Measurements from ENCODE around the gene EPC2. TPM values are rescaled to one million over a fixed set of nuclear protein-coding genes. Genes with fewer than 3 reads are reported as not detected.

EPC2 gene
- polyA plus RNA-seq, 1 of the 3 experiments (the other 2 are of a cell fraction), result 8.8 TPM

DNA sequence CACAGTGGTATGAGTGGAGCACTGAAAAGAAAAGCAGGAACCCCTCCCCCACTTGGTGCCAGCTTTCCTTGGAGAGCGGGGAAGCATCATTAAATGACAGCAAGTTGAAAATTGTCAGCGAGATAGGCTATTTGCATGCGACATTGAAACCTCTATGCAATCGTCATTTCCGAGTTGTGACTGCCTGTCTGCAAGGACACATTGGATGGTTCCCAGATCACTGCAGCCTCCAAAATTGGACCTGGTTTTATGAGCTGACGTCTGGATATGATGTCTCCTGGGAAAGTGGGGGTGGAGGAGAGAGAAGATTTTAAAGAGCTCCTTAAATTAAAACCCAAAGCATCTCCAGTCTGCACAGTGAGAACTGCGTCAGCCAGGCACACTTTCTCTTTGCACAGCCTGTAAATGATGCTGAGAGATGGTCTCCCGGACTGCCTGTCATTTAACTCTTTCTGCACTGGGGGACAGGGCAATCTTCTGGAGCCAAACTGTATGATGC is 172.7 kb downstream of the EPC2 start:
- peak overlapping the region in 1 of 2 experiments; percentile 55; a peak in 1 of 4 replicates for H3K27ac ChIP-seq (ENCODE audit: low read depth in 2 of 2, low read length in 1 of 2)
- no peaks in the 10 kb centered on the region for H3K9me3 ChIP-seq
- H3K4me1 ChIP-seq (ENCODE audit: control insufficient read depth in 1 of 2, insufficient read depth in 2 of 2, low read depth in 1 of 2, low read length in 1 of 2), result peaks cover 0 to 8% of the 10 kb centered on the region in 2 experiments; a peak in 1 of 4 replicates
- H3K79me2 ChIP-seq (ENCODE audit: insufficient read depth), result no peaks in the 10 kb centered on the region
- H3K9me2 ChIP-seq, result no peaks in the 10 kb centered on the region
- H3K9ac ChIP-seq, result no peak overlapping the region
- WGBS (ENCODE audit: low lambda C conversion rate), result 8% methylated on average over 8 of the region's 8 CpGs
- no peaks in the 10 kb centered on the region for H3F3A ChIP-seq (replicated peaks; ENCODE audit: insufficient read depth)
- H3K27me3 ChIP-seq (ENCODE audit: insufficient read depth), result no peaks in the 10 kb centered on the region
- no peaks in the 10 kb centered on the region for H3K36me3 ChIP-seq (replicated peaks in 1 of 2; ENCODE audit: control insufficient read depth in 1 of 2, insufficient read depth in 2 of 2, low read length in 1 of 2)
- ChIA-PET POLR2A (no interaction called here), CTCF (interaction anchor here (0.6 to 1.6 kb wide), 4 partner anchors 36 to 308 kb away, joined by 3 to 4 read pairs (median 3); no protein-coding TSS in a partner anchor)
- TF ChIP-seq MXI1 (IDR thresholded peaks at IDR 0.05; ENCODE audit: low read depth, low read length) (peak; percentile 33; the same call in 1 of the 2 replicates), EP300 (IDR thresholded peaks at IDR 0.05; ENCODE audit: borderline replicate concordance in 1 of 2, low read depth in 1 of 2, low read length in 1 of 2) (peak in 1 of 2 experiments; percentile 20; a peak in 1 of 4 replicates), FOXJ3 (CRISPR knock-in tag; IDR thresholded peaks at IDR 0.05) (no peak)
- DNase-seq, result peak; percentile 45
- H3K4me3 ChIP-seq (ENCODE audit: low read depth in 2 of 2, low read length in 1 of 2), result peak overlapping the region; percentile 42 to 46
- H2AFZ ChIP-seq (ENCODE audit: low read depth), result peak overlapping the region; percentile 66
- H3K4me2 ChIP-seq, result peak overlapping the region; percentile 67
- no peaks in the 10 kb centered on the region for H4K20me1 ChIP-seq (ENCODE audit: insufficient read depth)

DNA sequence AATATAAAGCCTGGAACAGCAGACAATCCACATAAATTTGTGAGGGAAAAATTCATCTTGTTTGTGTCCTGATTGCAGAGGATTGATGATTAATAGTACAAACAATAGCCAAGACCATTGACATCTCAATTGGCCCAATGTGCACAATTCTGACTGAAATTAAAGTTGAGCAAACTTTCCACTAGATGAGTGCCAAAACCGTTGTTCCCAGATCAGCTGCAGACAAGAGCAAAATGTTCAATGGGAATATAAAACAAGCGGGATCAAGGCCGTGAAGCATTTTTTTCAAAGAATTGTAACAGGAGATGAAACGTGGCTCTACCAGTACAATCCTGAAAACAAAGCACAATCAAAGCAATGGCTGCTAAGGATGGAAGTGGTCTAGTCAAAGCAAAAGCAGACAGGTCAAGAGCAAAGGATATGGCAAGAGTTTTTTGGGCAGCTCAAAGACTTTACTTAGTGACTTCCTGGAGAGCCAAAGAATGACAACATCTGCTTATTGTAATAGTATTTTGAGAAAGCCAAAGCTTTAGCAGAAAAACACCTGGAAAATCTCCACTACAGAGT is 174.6 kb downstream of the EPC2 start:
- Histone ChIP-seq H3K4me2 (no peak overlapping the region), H3K27me3 (ENCODE audit: insufficient read depth) (no peaks in the 10 kb centered on the region), H3K4me3 (ENCODE audit: low read depth in 2 of 2, low read length in 1 of 2) (no peak overlapping the region), H3K9me2 (no peaks in the 10 kb centered on the region), H3K9ac (no peak overlapping the region), H4K20me1 (ENCODE audit: insufficient read depth) (no peaks in the 10 kb centered on the region), H3K9me3 (no peaks in the 10 kb centered on the region), H3F3A (replicated peaks; ENCODE audit: insufficient read depth) (no peaks in the 10 kb centered on the region), H3K4me1 (ENCODE audit: control insufficient read depth in 1 of 2, insufficient read depth in 2 of 2, low read depth in 1 of 2, low read length in 1 of 2) (peaks cover 0 to 4% of the 10 kb centered on the region in 2 experiments; a peak in 1 of 4 replicates), H3K36me3 (replicated peaks in 1 of 2; ENCODE audit: control insufficient read depth in 1 of 2, insufficient read depth in 2 of 2, low read length in 1 of 2) (no peaks in the 10 kb centered on the region), H2AFZ (ENCODE audit: low read depth) (no peak overlapping the region), H3K27ac (ENCODE audit: low read depth in 2 of 2, low read length in 1 of 2) (no peak overlapping the region), H3K79me2 (ENCODE audit: insufficient read depth) (no peaks in the 10 kb centered on the region)
- WGBS (ENCODE audit: low lambda C conversion rate), result 74% methylated on average over 4 of the region's 4 CpGs
- DNase-seq, result no peak
- ChIA-PET CTCF (interaction anchor here (0.6 kb wide), 1 partner anchor 146 kb away, joined by 3 read pairs; no protein-coding TSS in a partner anchor), POLR2A (no interaction called here)
- TF ChIP-seq TAF1 (IDR thresholded peaks at IDR 0.05; ENCODE audit: borderline replicate concordance, low read depth, low read length) (no peak), SIN3A (IDR thresholded peaks at IDR 0.05; ENCODE audit: borderline replicate concordance, low read depth, low read length) (no peak)

DNA sequence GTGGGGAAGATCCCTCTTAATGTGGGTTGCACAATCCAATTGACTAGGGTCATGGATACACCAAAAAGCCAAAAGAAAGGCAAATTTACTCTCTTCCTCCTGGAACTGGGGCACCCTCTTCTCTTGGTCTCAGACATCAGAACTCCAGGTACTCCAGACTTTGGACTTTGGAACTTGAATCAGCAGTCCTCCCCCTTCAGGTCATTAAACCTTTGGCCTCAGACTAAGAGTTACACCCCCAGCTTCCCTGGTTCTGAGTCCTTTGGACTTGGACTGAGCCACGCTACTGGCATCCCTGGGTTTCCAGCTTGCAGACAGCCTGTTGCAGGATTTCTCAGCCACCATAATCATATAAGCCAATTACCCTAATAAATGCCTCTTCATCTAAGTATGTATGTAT is 179.6 kb downstream of the EPC2 start:
- Histone ChIP-seq H4K20me1 (ENCODE audit: insufficient read depth) (no peaks in the 10 kb centered on the region), H3K27me3 (ENCODE audit: insufficient read depth) (no peaks in the 10 kb centered on the region), H3K4me2 (no peak overlapping the region), H3K4me1 (ENCODE audit: control insufficient read depth in 1 of 2, insufficient read depth in 2 of 2, low read depth in 1 of 2, low read length in 1 of 2) (no peaks in the 10 kb centered on the region), H3K9me2 (no peaks in the 10 kb centered on the region), H3K9ac (no peak overlapping the region), H3K4me3 (ENCODE audit: low read depth in 2 of 2, low read length in 1 of 2) (no peak overlapping the region), H3K27ac (ENCODE audit: low read depth in 2 of 2, low read length in 1 of 2) (no peak overlapping the region), H3K79me2 (ENCODE audit: insufficient read depth) (no peaks in the 10 kb centered on the region), H3K36me3 (replicated peaks in 1 of 2; ENCODE audit: control insufficient read depth in 1 of 2, insufficient read depth in 2 of 2, low read length in 1 of 2) (no peaks in the 10 kb centered on the region), H3F3A (replicated peaks; ENCODE audit: insufficient read depth) (no peaks in the 10 kb centered on the region), H3K9me3 (no peaks in the 10 kb centered on the region), H2AFZ (ENCODE audit: low read depth) (no peak overlapping the region)
- TF ChIP-seq, protein P1, sequence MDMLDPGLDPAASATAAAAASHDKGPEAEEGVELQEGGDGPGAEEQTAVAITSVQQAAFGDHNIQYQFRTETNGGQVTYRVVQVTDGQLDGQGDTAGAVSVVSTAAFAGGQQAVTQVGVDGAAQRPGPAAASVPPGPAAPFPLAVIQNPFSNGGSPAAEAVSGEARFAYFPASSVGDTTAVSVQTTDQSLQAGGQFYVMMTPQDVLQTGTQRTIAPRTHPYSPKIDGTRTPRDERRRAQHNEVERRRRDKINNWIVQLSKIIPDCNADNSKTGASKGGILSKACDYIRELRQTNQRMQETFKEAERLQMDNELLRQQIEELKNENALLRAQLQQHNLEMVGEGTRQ (IDR thresholded peaks at IDR 0.05; ENCODE audit: borderline replicate concordance, low read depth, low read length), result no peak
- TF ChIP-seq EP300 (IDR thresholded peaks at IDR 0.05; ENCODE audit: borderline replicate concordance in 1 of 2, low read depth in 1 of 2, low read length in 1 of 2), result no peak
- no peak for TF ChIP-seq TAF1 (IDR thresholded peaks at IDR 0.05; ENCODE audit: borderline replicate concordance, low read depth, low read length)
- TF ChIP-seq TCF12 (IDR thresholded peaks at IDR 0.05), result no peak
- TF ChIP-seq, protein P2, sequence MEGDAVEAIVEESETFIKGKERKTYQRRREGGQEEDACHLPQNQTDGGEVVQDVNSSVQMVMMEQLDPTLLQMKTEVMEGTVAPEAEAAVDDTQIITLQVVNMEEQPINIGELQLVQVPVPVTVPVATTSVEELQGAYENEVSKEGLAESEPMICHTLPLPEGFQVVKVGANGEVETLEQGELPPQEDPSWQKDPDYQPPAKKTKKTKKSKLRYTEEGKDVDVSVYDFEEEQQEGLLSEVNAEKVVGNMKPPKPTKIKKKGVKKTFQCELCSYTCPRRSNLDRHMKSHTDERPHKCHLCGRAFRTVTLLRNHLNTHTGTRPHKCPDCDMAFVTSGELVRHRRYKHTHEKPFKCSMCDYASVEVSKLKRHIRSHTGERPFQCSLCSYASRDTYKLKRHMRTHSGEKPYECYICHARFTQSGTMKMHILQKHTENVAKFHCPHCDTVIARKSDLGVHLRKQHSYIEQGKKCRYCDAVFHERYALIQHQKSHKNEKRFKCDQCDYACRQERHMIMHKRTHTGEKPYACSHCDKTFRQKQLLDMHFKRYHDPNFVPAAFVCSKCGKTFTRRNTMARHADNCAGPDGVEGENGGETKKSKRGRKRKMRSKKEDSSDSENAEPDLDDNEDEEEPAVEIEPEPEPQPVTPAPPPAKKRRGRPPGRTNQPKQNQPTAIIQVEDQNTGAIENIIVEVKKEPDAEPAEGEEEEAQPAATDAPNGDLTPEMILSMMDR (IDR thresholded peaks at IDR 0.05), result no peak
- TF ChIP-seq GABPA (IDR thresholded peaks at IDR 0.05; ENCODE audit: low read depth), result no peak
- TF ChIP-seq GATA2 (CRISPR knock-in tag; IDR thresholded peaks at IDR 0.05), result no peak
- TF ChIP-seq, protein P3, sequence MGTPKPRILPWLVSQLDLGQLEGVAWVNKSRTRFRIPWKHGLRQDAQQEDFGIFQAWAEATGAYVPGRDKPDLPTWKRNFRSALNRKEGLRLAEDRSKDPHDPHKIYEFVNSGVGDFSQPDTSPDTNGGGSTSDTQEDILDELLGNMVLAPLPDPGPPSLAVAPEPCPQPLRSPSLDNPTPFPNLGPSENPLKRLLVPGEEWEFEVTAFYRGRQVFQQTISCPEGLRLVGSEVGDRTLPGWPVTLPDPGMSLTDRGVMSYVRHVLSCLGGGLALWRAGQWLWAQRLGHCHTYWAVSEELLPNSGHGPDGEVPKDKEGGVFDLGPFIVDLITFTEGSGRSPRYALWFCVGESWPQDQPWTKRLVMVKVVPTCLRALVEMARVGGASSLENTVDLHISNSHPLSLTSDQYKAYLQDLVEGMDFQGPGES (IDR thresholded peaks at IDR 0.05; ENCODE audit: low read depth, low read length), result no peak
- TF ChIP-seq NRF1 (IDR thresholded peaks at IDR 0.05; ENCODE audit: low read depth, low read length), result no peak
- no peak for TF ChIP-seq MXI1 (IDR thresholded peaks at IDR 0.05; ENCODE audit: low read depth, low read length)
- TF ChIP-seq, protein P4, sequence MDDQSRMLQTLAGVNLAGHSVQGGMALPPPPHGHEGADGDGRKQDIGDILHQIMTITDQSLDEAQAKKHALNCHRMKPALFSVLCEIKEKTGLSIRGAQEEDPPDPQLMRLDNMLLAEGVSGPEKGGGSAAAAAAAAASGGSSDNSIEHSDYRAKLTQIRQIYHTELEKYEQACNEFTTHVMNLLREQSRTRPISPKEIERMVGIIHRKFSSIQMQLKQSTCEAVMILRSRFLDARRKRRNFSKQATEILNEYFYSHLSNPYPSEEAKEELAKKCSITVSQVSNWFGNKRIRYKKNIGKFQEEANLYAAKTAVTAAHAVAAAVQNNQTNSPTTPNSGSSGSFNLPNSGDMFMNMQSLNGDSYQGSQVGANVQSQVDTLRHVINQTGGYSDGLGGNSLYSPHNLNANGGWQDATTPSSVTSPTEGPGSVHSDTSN (IDR thresholded peaks at IDR 0.05), result no peak
- TF ChIP-seq FOXJ3 (CRISPR knock-in tag; IDR thresholded peaks at IDR 0.05), result no peak
- TF ChIP-seq RAD21 (IDR thresholded peaks at IDR 0.05; ENCODE audit: low read length), result no peak
- WGBS (ENCODE audit: low lambda C conversion rate), result 64% methylated on average over 1 of the region's 1 CpG
- DNase-seq, result no peak
- ChIA-PET POLR2A (no interaction called here), CTCF (no interaction called here)
